ENCODE data around the gene EGFR. TPM values are rescaled to one million over a fixed set of nuclear protein-coding genes. Genes with fewer than 3 reads are reported as not detected.

The EGFR gene
- polyA plus RNA-seq, 1 donor from 2014 or later: 0.22 TPM

- Histone ChIP-seq H3K4me2 (ENCODE audit: low read length) (no peak overlapping the region), H3K9ac (ENCODE audit: low read length) (no peak overlapping the region), H3K9me3 (ENCODE audit: low read length) (no peaks in the 10 kb centered on the region), H3K9me2 (ENCODE audit: insufficient read depth, low read length) (no peaks in the 10 kb centered on the region), H3K36me3 (ENCODE audit: insufficient read depth, low read length) (no peaks in the 10 kb centered on the region), H2AFZ (ENCODE audit: low read depth, low read length) (no peak overlapping the region), H3K79me2 (replicated peaks; ENCODE audit: insufficient read depth, low read length) (no peaks in the 10 kb centered on the region), H4K20me1 (ENCODE audit: insufficient read depth) (no peaks in the 10 kb centered on the region), H3K27me3 (ENCODE audit: insufficient read depth, low read depth, low read length) (no peaks in the 10 kb centered on the region), H3F3A (ENCODE audit: insufficient read depth, low read length, poor library complexity, severe bottlenecking) (no peaks in the 10 kb centered on the region), H3K27ac (ENCODE audit: low read length) (no peak overlapping the region), H3K4me3 (ENCODE audit: low read length) (no peak overlapping the region)
- TF ChIP-seq EZH2 (IDR thresholded peaks at IDR 0.05; ENCODE audit: borderline replicate concordance, insufficient read depth, low read length, poor library complexity, severe bottlenecking) (no peak), CTCF (IDR thresholded peaks at IDR 0.05; ENCODE audit: poor library complexity, severe bottlenecking) (no peak), RAD21 (conservative IDR thresholded peaks at IDR 0.05) (no peak), EP300 (conservative IDR thresholded peaks at IDR 0.05; ENCODE audit: poor library complexity, severe bottlenecking) (no peak), POLR2AphosphoS5 (IDR thresholded peaks at IDR 0.05) (no peak), MXI1 (conservative IDR thresholded peaks at IDR 0.05; ENCODE audit: poor library complexity, severe bottlenecking) (no peak), SMC3 (conservative IDR thresholded peaks at IDR 0.05; ENCODE audit: poor library complexity) (no peak)
- TF ChIP-seq, protein P1, sequence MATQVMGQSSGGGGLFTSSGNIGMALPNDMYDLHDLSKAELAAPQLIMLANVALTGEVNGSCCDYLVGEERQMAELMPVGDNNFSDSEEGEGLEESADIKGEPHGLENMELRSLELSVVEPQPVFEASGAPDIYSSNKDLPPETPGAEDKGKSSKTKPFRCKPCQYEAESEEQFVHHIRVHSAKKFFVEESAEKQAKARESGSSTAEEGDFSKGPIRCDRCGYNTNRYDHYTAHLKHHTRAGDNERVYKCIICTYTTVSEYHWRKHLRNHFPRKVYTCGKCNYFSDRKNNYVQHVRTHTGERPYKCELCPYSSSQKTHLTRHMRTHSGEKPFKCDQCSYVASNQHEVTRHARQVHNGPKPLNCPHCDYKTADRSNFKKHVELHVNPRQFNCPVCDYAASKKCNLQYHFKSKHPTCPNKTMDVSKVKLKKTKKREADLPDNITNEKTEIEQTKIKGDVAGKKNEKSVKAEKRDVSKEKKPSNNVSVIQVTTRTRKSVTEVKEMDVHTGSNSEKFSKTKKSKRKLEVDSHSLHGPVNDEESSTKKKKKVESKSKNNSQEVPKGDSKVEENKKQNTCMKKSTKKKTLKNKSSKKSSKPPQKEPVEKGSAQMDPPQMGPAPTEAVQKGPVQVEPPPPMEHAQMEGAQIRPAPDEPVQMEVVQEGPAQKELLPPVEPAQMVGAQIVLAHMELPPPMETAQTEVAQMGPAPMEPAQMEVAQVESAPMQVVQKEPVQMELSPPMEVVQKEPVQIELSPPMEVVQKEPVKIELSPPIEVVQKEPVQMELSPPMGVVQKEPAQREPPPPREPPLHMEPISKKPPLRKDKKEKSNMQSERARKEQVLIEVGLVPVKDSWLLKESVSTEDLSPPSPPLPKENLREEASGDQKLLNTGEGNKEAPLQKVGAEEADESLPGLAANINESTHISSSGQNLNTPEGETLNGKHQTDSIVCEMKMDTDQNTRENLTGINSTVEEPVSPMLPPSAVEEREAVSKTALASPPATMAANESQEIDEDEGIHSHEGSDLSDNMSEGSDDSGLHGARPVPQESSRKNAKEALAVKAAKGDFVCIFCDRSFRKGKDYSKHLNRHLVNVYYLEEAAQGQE (IDR thresholded peaks at IDR 0.05; ENCODE audit: borderline replicate concordance): no peak
Observed at GRCh38 chr7:54996391-54996790, 22.4 kb upstream of the EGFR start.

GRCh38 chr7:55004579-55004978, 14.2 kb upstream of the EGFR start:
- no peak for TF ChIP-seq POLR2AphosphoS5 (IDR thresholded peaks at IDR 0.05)
- TF ChIP-seq SMC3 (conservative IDR thresholded peaks at IDR 0.05; ENCODE audit: poor library complexity): no peak
- no peak for TF ChIP-seq EZH2 (IDR thresholded peaks at IDR 0.05; ENCODE audit: borderline replicate concordance, insufficient read depth, low read length, poor library complexity, severe bottlenecking)
- TF ChIP-seq, protein P1 (IDR thresholded peaks at IDR 0.05; ENCODE audit: borderline replicate concordance): no peak
- H3K4me3 ChIP-seq (ENCODE audit: low read length): no peak overlapping the region
- H3K9ac ChIP-seq (ENCODE audit: low read length): no peak overlapping the region
- no peaks in the 10 kb centered on the region for H3K79me2 ChIP-seq (replicated peaks; ENCODE audit: insufficient read depth, low read length)
- H2AFZ ChIP-seq (ENCODE audit: low read depth, low read length): no peak overlapping the region
- no peaks in the 10 kb centered on the region for H4K20me1 ChIP-seq (ENCODE audit: insufficient read depth)
- no peaks in the 10 kb centered on the region for H3F3A ChIP-seq (ENCODE audit: insufficient read depth, low read length, poor library complexity, severe bottlenecking)
- no peaks in the 10 kb centered on the region for H3K27me3 ChIP-seq (ENCODE audit: insufficient read depth, low read depth, low read length)
- no peak overlapping the region for H3K4me2 ChIP-seq (ENCODE audit: low read length)
- H3K9me3 ChIP-seq (ENCODE audit: low read length): no peaks in the 10 kb centered on the region
- no peaks in the 10 kb centered on the region for H3K36me3 ChIP-seq (ENCODE audit: insufficient read depth, low read length)
- no peaks in the 10 kb centered on the region for H3K9me2 ChIP-seq (ENCODE audit: insufficient read depth, low read length)
- no peak overlapping the region for H3K27ac ChIP-seq (ENCODE audit: low read length)

Data from neural cell (in vitro differentiated cells).